Measurements from ENCODE around the gene ARHGAP21.
A peak's percentile ranks its signal among the peaks of the same experiment; 100 is the strongest.

Gene ARHGAP21

GRCh38 chr10:24574161-24574560, 149.5 kb downstream of the ARHGAP21 start:
- no peak for DNase-seq (ENCODE audit: low read depth in 2 of 2)

GRCh38 chr10:24571870-24572450, 151.7 kb downstream of the ARHGAP21 start:
- no peak for DNase-seq (ENCODE audit: low read depth in 2 of 2)

GRCh38 chr10:24570658-24571426, 152.8 kb downstream of the ARHGAP21 start:
- DNase-seq (ENCODE audit: low read depth in 2 of 2) = no peak

GRCh38 chr10:24569828-24570657, 153.6 kb downstream of the ARHGAP21 start:
- DNase-seq (ENCODE audit: low read depth in 2 of 2) = no peak

- DNase-seq (ENCODE audit: low read depth in 2 of 2) = no peak
Observed at GRCh38 chr10:24569330-24569796, 154.3 kb downstream of the ARHGAP21 start.

- no peak for DNase-seq (ENCODE audit: low read depth in 2 of 2)
Observed at GRCh38 chr10:24568042-24568441, 155.6 kb downstream of the ARHGAP21 start.

GRCh38 chr10:24561453-24561852, 162.2 kb downstream of the ARHGAP21 start:
- DNase-seq (ENCODE audit: low read depth in 2 of 2) = no peak

- peak; percentile 29 to 30 for DNase-seq (ENCODE audit: low read depth in 2 of 2)
Observed at GRCh38 chr10:24556750-24557742, 166.6 kb downstream of the ARHGAP21 start.

GRCh38 chr10:24556126-24556749, 167.4 kb downstream of the ARHGAP21 start:
- no peak for DNase-seq (ENCODE audit: low read depth in 2 of 2)

GRCh38 chr10:24554036-24554435, 169.7 kb downstream of the ARHGAP21 start:
- DNase-seq (ENCODE audit: low read depth in 2 of 2) = no peak

GRCh38 chr10:24553051-24553612, 170.6 kb downstream of the ARHGAP21 start:
- no peak for DNase-seq (ENCODE audit: low read depth in 2 of 2)

GRCh38 chr10:24552346-24553016, 171.2 kb downstream of the ARHGAP21 start:
- DNase-seq (ENCODE audit: low read depth in 2 of 2) = no peak

GRCh38 chr10:24551161-24551560, 172.5 kb downstream of the ARHGAP21 start:
- DNase-seq (ENCODE audit: low read depth in 2 of 2) = no peak

GRCh38 chr10:24550680-24551079, 173.0 kb downstream of the ARHGAP21 start:
- DNase-seq (ENCODE audit: low read depth in 2 of 2) = no peak

GRCh38 chr10:24545585-24545984, 178.1 kb downstream of the ARHGAP21 start:
- DNase-seq (ENCODE audit: low read depth in 2 of 2) = no peak

- DNase-seq (ENCODE audit: low read depth in 2 of 2) = no peak
Observed at GRCh38 chr10:24544776-24545175, 178.9 kb downstream of the ARHGAP21 start.

GRCh38 chr10:24542314-24543270, 181.1 kb downstream of the ARHGAP21 start:
- no peak for DNase-seq (ENCODE audit: low read depth in 2 of 2)

- no peak for DNase-seq (ENCODE audit: low read depth in 2 of 2)
Observed at GRCh38 chr10:24541239-24541753, 182.4 kb downstream of the ARHGAP21 start.
